Measurements from ENCODE around the gene ZFP36L2.

The ZFP36L2 gene

DNA sequence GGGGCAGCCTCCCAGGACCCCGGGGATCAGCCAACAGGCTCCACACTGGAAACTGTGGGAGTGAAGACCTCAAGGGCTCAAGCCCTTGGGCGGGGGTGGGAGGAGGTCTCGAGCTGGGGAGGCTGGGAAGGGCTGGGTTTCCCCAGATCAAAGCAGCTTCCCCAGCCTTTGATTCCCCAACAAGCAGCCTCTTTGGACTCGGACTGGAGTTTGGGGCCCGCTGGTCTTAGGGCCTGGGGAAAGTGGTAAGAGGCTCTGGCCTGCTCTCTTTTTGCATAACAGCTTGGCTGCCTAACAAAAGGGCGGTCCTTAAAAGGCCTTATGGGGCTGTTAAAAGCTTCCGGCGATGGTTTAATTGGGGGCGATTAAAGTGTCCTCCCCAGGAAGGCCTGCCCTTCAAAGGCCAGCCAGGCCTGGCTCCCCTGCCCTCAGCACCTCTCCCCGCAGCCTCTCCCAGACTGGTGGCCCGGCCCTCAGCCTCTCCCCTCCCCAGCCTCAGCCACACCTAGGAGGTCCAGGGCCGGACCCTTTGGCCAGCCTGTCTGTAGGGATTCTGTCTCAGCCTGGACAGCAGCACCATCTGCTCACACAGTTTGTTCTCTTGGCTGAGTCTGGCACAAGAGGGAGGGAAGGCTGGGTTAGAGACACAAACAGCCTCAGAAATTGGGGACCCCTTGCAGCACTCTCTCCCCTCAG lies 39.6 kb downstream of the ZFP36L2 start:
- no peak for DNase-seq (ENCODE audit: low read depth in 2 of 2)

DNA sequence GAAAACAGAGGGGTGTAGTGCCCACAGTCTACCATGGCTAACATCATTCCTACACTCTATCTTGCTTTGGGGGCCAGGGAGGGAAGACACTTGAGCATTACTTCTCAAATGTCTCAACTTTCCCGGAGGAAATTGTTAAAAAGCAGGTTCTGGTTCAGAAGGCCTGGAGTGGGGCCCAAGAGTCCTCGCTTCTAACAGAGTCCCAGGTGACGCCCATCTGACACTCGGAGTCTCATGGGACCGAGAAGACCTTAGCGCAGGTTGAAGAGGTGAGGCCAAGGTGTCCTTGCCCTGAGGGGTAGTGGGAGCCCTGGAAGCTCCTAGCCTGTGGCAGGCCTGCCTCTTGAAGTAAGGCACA lies 40.1 kb downstream of the ZFP36L2 start:
- no peak for DNase-seq (ENCODE audit: low read depth in 2 of 2)

DNA sequence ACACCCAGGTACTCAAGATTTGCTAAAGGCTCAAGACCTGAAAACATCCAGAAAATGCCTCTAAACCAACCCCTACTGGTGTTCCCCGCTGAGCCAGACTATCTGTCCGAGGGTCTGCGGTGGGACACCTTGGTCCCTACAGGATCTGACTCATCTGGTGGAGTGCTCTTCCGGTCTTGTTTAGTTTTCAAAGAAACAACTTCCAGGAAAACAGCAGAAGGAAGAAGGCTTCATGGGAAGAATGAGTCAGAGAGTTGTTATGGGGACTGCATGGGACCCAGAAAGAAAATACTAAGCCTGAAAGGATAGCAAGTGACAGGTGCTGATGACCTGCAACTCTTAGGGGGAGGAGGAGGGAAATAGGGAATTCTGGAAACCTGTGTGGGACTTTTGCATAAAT lies 41.3 kb downstream of the ZFP36L2 start:
- DNase-seq (ENCODE audit: low read depth in 2 of 2) = no peak

DNA sequence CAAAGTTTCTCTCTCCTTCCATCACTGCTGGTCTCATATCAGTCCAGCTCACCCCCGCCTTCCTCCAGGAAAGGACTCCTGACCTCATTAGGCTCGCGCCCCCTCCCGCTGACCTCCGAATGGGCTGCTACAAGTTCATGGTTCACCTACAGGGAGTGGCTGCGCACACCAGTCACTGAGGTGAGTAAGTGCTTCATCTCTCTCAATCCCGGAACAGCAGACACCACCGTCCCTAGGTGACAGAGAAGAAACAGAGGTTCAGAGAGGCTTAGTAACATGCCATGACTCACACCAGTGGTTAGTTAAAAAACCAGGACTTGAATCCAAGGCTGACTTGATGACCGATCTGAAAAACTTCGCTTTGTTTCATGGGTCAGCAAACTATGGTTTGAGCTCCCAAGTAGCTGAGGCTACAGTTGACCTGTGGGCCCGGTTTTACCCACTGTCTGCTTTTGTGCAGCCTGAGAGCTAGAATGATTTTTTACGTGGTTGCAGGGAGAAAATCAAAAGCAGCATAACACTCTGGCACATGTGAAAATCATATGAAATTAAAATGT lies 42.0 kb downstream of the ZFP36L2 start:
- DNase-seq (ENCODE audit: low read depth in 2 of 2) = peak in 1 of 2 experiments; percentile 41

DNA sequence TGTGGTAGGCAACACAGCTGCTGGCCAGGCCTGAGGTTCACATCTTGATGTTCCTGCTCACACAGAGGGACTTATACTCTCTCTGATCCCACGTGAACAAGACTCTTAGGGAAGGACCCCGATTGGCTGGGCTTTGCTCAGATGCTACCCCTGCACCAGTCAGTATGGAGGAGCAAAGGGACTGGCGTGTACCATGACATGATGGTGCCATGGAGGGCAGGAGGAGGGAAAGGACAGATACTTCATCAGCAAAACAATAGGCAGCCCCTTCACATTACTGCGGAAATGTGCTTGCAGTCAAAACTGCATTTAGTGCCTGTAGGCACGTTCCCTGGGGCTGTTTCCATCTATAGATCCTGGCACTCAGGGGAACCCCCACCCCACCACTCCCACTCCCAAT lies 42.7 kb downstream of the ZFP36L2 start:
- DNase-seq (ENCODE audit: low read depth in 2 of 2) = no peak

DNA sequence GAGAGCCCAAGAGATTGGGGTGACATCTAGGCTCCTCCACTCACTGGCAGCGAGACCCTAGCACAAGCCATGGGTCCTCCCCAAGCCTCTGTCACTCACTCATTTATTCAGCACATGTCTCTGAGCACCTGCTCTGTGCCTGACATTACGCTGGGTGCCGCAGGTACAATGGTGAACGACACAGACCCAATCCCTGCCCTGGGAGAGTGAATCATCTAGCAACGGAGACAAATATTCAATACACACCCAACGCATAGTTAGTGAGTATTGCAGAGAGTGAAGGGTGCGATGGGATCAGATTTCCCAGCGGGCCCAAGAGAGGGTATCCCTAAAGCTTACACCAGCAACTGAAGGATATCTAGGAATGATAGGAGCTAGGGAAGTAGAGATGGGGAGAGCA lies 45.5 kb downstream of the ZFP36L2 start:
- DNase-seq (ENCODE audit: low read depth in 2 of 2) = no peak

DNA sequence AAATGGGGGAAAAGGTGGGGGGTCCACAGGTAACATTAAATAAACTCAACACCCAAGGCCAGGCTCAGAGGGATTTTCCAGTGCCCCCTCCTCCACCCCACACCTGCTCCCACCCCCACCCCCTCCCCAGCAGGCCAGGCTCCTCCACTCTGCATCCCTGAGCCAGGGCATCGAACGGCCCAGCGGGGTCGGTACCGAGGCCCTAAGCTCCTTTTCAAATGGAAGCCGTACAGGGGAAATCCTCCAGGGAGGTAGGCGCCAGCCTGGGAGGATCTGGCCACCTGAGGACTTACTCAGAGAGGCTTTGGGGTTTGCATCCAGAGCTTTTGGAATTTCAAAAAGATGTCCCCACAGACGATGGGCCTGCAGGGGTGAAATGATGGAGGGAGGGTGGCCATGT lies 46.5 kb downstream of the ZFP36L2 start:
- DNase-seq (ENCODE audit: low read depth in 2 of 2) = no peak

DNA sequence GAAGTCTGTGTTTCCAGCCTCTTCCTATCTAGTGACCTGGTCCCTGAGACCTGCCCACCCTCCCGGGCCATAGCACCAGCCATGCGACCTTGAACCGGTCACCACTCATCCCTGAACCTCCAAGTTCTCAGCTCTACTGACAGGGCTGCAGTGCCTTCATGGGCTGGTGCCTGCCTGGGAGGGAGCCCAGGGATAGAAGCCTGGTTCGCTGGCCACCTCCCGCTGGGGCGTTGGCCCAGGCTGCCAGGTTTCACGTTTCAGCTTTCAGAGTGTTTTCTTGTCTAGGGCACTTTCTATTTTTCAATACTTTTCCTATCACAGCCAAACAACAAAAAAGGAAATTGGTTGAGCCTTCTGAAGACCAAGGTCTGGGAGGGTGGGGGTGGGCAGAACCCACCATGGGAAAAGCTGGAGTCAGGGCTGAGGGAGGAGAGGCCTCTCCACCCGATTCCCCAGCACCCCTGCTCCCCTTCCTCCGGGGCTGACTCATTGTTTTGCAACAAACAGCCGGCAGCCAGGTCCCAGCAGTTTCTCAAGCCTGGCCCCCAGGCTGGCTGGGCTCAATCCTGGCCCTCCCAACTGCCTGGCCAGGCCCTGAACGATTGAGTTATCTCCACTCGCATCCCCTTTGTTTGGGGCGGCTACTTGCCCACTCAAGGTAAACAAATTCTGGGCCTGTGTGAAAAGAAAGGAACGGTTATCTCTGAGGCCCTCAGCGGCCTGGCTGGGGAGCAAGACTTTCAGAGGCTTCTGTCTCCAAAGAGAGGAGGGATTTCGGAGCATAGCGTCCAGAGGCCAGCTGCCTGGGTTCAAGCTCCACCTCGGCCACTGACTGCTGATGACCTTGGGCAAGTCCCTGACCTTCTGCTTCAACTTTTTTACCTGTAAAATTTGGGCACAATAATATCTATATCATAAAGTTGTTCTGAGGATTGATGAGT lies 47.5 kb downstream of the ZFP36L2 start:
- DNase-seq (ENCODE audit: low read depth in 2 of 2) = no peak

DNA sequence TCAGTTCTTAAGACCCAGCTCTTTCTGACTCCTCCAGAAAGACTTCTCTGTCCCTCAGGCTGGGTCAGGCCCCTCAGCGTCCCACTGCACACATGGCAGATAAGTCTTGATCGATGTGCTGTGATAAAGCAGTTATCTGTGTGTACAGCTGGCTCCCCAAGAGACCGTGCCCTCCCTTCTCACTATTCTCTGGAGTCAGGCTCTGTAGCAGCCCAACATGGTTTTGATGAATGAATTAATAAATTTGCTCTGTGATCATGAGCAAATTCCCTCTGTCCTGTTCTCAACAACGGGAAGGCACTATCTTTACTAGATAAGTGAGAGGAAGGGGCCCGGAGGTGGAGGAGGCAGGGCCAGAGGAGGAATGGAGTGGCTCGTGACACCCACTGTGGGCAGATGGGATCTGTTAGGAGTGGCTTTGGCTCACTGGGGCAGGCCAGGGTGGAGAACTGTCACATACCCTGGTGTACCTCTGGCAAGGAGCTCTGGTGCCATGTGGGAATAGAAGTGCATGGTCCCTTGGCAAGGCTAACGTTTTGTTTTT lies 48.3 kb downstream of the ZFP36L2 start:
- DNase-seq (ENCODE audit: low read depth in 2 of 2) = no peak

DNA sequence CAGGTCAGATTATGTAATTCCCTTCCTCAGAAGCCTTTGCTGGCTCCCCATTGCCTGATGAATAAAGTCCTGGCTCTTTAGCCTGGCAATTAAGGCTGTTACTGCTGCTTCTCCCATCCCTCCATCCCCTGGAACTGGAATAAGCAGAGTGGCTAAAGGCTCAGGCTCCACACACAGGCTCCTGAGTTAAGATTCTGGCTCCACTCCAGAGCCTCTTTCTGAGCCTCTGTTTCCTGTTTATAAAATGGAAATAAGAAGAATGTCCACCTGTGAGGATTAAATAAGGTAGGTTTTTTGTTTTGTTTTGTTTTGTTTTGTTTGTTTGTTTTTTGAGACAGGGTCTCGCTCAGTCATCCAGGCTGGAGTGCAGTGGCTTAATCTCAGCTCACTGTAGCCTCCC lies 50.0 kb downstream of the ZFP36L2 start:
- no peak for DNase-seq (ENCODE audit: low read depth in 2 of 2)

DNA sequence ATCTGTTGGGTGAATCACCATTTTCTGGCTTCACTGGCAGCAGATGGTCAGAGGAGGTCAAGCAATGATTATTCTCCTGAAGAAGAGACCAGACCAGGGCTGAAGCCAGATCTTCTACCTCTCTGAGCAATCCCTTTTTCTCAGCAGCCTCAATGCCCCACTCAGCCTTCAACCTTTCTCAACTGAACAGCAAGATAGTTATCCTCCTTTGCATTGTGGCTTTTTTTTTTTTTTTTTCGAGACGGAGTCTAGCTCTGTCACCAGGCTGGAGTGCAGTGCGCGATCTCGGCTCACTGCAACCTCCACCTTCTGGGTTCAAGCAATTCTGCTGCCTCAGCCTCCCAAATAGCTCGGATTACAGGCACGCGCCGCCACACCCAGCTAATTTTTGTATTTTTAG lies 50.5 kb downstream of the ZFP36L2 start:
- no peak for DNase-seq (ENCODE audit: low read depth in 2 of 2)

DNA sequence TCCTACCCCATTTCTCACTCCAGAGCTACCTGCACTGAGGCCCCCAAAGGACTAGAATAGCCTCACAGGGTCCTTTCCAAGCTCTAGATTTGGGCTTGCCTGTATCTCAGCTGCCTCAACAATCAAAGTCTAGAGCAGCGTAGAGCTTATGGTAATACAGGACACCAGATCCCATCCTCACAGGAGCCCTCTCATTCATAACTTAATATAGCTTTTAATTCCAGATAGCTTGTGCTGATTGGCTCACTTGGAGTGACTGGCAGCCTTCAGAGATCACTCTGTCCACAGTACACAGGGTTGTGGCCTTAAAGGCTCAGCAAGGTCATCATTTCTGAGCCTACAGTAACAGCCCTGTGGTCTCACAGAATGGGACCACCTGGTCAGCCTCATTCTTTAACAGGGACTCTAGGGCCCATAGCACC lies 51.4 kb downstream of the ZFP36L2 start:
- no peak for DNase-seq (ENCODE audit: low read depth in 2 of 2)

DNA sequence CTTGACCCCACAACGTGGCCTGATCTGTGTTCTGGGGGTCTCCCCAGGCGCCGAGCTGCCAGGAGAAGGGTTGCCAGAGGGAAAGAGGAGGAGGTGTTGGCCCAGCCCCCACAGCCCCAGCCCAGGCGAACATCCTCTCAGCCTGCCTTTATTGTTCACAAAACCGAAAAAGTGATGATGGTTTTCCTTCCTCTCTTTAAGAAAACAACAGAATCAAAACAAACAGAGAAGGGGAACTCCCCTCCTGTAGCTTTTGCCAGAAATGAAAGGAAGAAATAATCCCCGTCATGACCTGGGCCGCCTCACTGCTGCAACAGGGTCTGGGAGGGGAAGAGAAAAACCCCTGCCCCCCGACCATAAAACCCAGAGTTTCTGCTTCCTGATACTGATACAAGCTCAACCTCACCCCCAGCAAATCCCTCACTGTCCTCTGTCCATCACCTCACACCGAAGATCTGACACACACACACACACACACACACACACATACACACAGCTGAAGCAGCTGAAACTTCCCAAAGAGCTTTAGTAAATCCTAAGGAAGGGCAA lies 52.0 kb downstream of the ZFP36L2 start:
- DNase-seq (ENCODE audit: low read depth in 2 of 2) = peak; percentile 55 to 62
